LNCaP clone FGC (cell line): Measurements from ENCODE around the gene FBXW2.
"Not testable (repeated sequence)": the region's sequence is repeated elsewhere in the genome, so short reads cannot be mapped to it uniquely, and the experiment has no call there.

Source experiments
- DNase-seq: peaks from one replicate; pipeline ENCODE4 v3.0.0-alpha.2; 2011; ENCODE audit warnings: low read depth
- H3K4me3 ChIP-seq: 2 replicates; pipeline ENCODE4 v1.5.1; 2011; ENCODE audit warnings: mild to moderate bottlenecking, low read depth, low read length, control low read depth
- TF ChIP-seq, protein P1 (sequence below): IDR thresholded peaks from 2 replicates; pipeline ENCODE4 v1.5.1; 2012; ENCODE audit warnings: mild to moderate bottlenecking; ENCODE audit not compliant: control insufficient read depth, insufficient read depth; ENCODE audit errors: extremely low read depth

The FBXW2 gene

DNA sequence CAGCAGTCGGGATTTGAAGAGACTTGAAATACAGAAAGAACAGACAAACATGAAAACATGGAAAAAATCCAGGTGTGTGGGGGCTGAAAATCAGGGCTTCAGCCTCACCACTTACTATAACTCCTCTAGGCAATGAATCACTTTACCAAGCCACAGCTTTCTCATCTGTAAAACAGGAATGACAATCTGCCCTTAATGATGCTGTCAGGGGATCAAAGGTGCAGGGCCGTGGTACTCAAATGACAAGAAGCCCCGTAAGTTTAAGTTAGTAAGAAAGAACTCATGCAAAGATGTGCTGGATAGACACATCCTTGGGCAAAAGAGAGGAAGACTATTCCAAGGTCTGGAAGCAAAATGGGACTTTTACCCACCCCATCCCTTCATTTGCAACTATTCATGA, 34.7 kb downstream of the FBXW2 start:
- TF ChIP-seq, protein P1, sequence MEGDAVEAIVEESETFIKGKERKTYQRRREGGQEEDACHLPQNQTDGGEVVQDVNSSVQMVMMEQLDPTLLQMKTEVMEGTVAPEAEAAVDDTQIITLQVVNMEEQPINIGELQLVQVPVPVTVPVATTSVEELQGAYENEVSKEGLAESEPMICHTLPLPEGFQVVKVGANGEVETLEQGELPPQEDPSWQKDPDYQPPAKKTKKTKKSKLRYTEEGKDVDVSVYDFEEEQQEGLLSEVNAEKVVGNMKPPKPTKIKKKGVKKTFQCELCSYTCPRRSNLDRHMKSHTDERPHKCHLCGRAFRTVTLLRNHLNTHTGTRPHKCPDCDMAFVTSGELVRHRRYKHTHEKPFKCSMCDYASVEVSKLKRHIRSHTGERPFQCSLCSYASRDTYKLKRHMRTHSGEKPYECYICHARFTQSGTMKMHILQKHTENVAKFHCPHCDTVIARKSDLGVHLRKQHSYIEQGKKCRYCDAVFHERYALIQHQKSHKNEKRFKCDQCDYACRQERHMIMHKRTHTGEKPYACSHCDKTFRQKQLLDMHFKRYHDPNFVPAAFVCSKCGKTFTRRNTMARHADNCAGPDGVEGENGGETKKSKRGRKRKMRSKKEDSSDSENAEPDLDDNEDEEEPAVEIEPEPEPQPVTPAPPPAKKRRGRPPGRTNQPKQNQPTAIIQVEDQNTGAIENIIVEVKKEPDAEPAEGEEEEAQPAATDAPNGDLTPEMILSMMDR = no peak
- H3K4me3 ChIP-seq = no peak overlapping the region
- no peak for DNase-seq

GRCh38 chr9:120757026-120757913, 35.9 kb downstream of the FBXW2 start:
- TF ChIP-seq, protein P1 = no peak
- H3K4me3 ChIP-seq = no peak overlapping the region
- DNase-seq = no peak

GRCh38 chr9:120756531-120756930, 36.7 kb downstream of the FBXW2 start:
- no peak for DNase-seq
- TF ChIP-seq, protein P1 = no peak
- H3K4me3 ChIP-seq = no peak overlapping the region

GRCh38 chr9:120755810-120756434, 37.3 kb downstream of the FBXW2 start:
- TF ChIP-seq, protein P1 = peak; percentile 87
- DNase-seq = no peak

DNA sequence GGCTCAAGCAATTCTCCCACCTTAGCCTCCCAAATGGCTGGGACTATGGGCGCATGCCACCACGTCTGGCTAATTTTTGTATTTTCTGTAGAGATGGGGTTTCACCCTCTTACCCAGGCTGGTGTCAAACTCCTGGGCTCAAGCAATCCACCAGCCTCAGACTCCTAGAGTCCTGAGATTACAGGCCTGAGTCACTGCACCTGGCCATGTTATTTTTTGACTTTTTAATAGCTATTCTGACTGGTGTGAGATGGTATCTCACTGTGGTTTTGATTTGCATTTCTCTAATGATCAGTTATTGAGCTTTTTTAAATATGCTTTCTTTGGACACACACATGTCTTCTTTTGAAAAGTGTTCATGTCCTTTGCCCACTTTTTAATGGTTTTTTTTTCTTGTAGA, 38.2 kb downstream of the FBXW2 start:
- no peak for DNase-seq
- no peak overlapping the region for H3K4me3 ChIP-seq
- TF ChIP-seq, protein P1 = no peak

More at GRCh38 chr9:120755810-120756434, 37.3 kb downstream of the FBXW2 start:
- H3K4me3 ChIP-seq = no peak overlapping the region

DNA sequence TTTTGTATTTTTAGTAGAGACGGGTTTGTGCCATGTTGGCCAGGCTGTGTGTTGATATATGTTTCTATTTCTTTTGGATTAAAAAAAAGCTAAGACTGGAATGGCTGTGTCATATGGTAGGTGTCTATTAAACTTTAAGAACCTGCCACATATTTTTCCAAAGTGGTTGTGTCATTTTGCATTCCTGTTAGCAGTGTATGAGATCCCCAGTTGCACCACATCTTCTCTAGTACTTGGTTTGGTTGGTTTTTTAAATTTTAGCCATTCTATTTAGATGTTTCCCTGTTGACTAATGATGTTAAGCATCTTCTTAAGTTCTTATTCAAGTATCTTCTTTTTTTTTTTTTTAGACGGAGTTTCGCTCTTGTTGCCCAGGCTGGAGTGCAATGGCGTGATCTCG, 42.8 kb downstream of the FBXW2 start:
- no peak for DNase-seq
- H3K4me3 ChIP-seq = no peak overlapping the region
- TF ChIP-seq, protein P1 = no peak

DNA sequence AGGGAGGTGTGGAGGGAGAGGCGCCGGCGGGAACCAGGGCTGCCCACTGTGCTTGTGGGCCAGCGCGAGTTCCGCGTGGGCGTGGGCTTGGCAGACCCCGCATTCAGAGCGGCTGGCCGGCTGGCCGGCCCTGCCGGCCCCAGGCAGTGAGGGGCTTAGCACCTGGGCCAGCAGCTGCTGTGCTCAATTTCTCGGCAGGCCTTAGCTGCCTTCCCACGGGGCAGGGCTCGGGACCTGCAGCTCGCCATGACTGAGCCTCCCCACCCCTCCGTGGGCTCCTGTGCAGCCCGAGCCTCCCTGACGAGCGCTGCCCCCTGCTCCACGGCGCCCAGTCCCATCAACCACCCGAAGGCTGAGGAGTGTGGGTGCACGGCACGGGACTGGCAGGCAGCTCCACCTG, 46.9 kb downstream of the FBXW2 start:
- not testable (repeated sequence) for H3K4me3 ChIP-seq, DNase-seq
